Measurements from ENCODE around the gene UGT3A2.
A peak's percentile ranks its signal among the peaks of the same experiment; 100 is the strongest.

UGT3A2 gene

DNA sequence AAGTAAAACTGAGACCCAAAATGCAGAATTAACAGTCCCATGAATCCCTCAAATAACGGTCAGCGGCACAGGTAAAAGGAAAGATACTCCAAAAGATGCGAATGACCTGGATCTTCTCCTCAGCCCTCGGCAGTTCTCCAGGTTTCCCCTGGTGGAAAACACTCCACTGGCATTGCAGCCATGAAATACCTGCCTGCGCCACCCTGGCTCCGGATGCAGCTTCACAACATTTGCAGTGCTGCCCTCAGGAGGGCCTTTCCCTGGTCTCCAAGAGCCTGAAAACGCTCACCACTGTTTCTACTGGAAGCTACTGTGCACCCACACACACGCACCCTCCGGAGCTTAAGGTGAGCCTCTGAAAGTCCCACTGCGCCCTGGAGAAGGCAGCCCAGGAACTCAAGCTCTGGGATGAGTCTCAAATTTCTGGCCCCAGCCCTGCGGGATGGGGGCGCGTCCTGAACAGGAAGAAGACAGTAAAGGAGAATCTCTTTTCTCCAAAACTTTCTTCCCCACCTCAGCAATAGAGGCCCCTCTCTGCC, 612 bp downstream of the UGT3A2 start:
- Histone ChIP-seq H3K36me3 (ENCODE audit: control insufficient read depth in 2 of 2, insufficient read depth in 1 of 2, low read length in 2 of 2) (no peaks in the 10 kb centered on the region), H3K4me1 (ENCODE audit: control insufficient read depth, insufficient read depth, low read length) (no peaks in the 10 kb centered on the region), H3K27ac (ENCODE audit: extremely low read depth, low read depth, low read length) (no peak overlapping the region), H3K9me3 (ENCODE audit: control insufficient read depth, insufficient read depth, low read depth, low read length) (no peaks in the 10 kb centered on the region), H3K4me3 (ENCODE audit: low read depth, low read length) (peak overlapping the region; percentile 47)
- CTCF ChIA-PET, result interaction anchor here (2.1 kb wide), 1 partner anchor 13 kb away, joined by 21 read pairs; no protein-coding TSS in a partner anchor
- TF ChIP-seq IKZF3 (tag by site-specific recombination; IDR thresholded peaks at IDR 0.05) (peak; percentile 30; the same call in 1 of the 2 replicates), ZNF223 (tag by site-specific recombination; IDR thresholded peaks at IDR 0.05) (peak; percentile 93), ZNF561 (tag by site-specific recombination; IDR thresholded peaks at IDR 0.05; ENCODE audit: borderline replicate concordance) (0 out of 2 replicates have a peak, but pooled peaks have one; percentile 74), ZBTB48 (tag by site-specific recombination; IDR thresholded peaks at IDR 0.05) (no peak), ZFP69B (tag by site-specific recombination; IDR thresholded peaks at IDR 0.05) (no peak), ZNF660 (tag by site-specific recombination; IDR thresholded peaks at IDR 0.05) (no peak)
- TF ChIP-seq, protein P1, sequence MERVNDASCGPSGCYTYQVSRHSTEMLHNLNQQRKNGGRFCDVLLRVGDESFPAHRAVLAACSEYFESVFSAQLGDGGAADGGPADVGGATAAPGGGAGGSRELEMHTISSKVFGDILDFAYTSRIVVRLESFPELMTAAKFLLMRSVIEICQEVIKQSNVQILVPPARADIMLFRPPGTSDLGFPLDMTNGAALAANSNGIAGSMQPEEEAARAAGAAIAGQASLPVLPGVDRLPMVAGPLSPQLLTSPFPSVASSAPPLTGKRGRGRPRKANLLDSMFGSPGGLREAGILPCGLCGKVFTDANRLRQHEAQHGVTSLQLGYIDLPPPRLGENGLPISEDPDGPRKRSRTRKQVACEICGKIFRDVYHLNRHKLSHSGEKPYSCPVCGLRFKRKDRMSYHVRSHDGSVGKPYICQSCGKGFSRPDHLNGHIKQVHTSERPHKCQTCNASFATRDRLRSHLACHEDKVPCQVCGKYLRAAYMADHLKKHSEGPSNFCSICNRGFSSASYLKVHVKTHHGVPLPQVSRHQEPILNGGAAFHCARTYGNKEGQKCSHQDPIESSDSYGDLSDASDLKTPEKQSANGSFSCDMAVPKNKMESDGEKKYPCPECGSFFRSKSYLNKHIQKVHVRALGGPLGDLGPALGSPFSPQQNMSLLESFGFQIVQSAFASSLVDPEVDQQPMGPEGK (tag by site-specific recombination; IDR thresholded peaks at IDR 0.05), result no peak
- TF ChIP-seq, protein P2, sequence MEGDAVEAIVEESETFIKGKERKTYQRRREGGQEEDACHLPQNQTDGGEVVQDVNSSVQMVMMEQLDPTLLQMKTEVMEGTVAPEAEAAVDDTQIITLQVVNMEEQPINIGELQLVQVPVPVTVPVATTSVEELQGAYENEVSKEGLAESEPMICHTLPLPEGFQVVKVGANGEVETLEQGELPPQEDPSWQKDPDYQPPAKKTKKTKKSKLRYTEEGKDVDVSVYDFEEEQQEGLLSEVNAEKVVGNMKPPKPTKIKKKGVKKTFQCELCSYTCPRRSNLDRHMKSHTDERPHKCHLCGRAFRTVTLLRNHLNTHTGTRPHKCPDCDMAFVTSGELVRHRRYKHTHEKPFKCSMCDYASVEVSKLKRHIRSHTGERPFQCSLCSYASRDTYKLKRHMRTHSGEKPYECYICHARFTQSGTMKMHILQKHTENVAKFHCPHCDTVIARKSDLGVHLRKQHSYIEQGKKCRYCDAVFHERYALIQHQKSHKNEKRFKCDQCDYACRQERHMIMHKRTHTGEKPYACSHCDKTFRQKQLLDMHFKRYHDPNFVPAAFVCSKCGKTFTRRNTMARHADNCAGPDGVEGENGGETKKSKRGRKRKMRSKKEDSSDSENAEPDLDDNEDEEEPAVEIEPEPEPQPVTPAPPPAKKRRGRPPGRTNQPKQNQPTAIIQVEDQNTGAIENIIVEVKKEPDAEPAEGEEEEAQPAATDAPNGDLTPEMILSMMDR (tag by site-specific recombination; IDR thresholded peaks at IDR 0.05), result no peak
- TF ChIP-seq, protein P3, sequence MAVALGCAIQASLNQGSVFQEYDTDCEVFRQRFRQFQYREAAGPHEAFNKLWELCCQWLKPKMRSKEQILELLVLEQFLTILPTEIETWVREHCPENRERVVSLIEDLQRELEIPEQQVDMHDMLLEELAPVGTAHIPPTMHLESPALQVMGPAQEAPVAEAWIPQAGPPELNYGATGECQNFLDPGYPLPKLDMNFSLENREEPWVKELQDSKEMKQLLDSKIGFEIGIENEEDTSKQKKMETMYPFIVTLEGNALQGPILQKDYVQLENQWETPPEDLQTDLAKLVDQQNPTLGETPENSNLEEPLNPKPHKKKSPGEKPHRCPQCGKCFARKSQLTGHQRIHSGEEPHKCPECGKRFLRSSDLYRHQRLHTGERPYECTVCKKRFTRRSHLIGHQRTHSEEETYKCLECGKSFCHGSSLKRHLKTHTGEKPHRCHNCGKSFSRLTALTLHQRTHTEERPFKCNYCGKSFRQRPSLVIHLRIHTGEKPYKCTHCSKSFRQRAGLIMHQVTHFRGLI (tag by site-specific recombination; IDR thresholded peaks at IDR 0.05), result no peak
- POLR2A ChIA-PET, result interaction anchor here (1.0 to 1.2 kb wide), 2 partner anchors 87 to 141 kb away, joined by 3 read pairs; no protein-coding TSS in a partner anchor

DNA sequence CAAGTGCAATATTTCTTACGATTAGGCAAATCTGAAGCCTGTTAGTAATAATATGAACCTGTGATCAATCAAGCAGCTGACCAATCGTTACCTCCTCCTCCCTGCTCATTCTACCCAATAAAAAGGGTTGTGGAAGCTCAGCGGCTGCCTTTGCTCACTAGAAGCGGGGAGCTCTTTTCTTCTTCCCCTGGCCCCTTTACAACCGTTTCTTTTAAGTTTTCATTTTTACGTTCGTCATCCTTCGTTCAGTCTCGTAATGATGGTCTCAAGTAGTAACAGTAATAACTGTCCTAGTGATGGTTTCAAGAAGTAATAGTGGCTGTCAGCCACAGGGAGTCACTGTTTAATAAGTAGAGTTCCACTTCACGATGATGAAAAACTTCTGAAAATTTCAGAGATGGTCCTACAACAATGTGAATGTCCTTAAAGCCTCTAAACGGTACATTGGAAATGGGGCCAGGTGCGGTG, 6.2 kb downstream of the UGT3A2 start:
- Histone ChIP-seq H3K27ac (ENCODE audit: extremely low read depth, low read depth, low read length) (no peak overlapping the region), H3K9me3 (ENCODE audit: control insufficient read depth, insufficient read depth, low read depth, low read length) (no peaks in the 10 kb centered on the region), H3K4me1 (ENCODE audit: control insufficient read depth, insufficient read depth, low read length) (no peaks in the 10 kb centered on the region), H3K36me3 (ENCODE audit: control insufficient read depth in 2 of 2, insufficient read depth in 1 of 2, low read length in 2 of 2) (no peaks in the 10 kb centered on the region), H3K4me3 (ENCODE audit: low read depth, low read length) (no peak overlapping the region)
- CTCF ChIA-PET, result interaction anchor here (0.6 to 2.8 kb wide), 14 partner anchors 15 to 1482 kb away, joined by 3 to 13 read pairs (median 3); partner anchors contain the start of gene NADK2
- POLR2A ChIA-PET, result no interaction called here
- TF ChIP-seq, protein P4, sequence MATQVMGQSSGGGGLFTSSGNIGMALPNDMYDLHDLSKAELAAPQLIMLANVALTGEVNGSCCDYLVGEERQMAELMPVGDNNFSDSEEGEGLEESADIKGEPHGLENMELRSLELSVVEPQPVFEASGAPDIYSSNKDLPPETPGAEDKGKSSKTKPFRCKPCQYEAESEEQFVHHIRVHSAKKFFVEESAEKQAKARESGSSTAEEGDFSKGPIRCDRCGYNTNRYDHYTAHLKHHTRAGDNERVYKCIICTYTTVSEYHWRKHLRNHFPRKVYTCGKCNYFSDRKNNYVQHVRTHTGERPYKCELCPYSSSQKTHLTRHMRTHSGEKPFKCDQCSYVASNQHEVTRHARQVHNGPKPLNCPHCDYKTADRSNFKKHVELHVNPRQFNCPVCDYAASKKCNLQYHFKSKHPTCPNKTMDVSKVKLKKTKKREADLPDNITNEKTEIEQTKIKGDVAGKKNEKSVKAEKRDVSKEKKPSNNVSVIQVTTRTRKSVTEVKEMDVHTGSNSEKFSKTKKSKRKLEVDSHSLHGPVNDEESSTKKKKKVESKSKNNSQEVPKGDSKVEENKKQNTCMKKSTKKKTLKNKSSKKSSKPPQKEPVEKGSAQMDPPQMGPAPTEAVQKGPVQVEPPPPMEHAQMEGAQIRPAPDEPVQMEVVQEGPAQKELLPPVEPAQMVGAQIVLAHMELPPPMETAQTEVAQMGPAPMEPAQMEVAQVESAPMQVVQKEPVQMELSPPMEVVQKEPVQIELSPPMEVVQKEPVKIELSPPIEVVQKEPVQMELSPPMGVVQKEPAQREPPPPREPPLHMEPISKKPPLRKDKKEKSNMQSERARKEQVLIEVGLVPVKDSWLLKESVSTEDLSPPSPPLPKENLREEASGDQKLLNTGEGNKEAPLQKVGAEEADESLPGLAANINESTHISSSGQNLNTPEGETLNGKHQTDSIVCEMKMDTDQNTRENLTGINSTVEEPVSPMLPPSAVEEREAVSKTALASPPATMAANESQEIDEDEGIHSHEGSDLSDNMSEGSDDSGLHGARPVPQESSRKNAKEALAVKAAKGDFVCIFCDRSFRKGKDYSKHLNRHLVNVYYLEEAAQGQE (tag by site-specific recombination; IDR thresholded peaks at IDR 0.05), result no peak
- TF ChIP-seq, protein P5, sequence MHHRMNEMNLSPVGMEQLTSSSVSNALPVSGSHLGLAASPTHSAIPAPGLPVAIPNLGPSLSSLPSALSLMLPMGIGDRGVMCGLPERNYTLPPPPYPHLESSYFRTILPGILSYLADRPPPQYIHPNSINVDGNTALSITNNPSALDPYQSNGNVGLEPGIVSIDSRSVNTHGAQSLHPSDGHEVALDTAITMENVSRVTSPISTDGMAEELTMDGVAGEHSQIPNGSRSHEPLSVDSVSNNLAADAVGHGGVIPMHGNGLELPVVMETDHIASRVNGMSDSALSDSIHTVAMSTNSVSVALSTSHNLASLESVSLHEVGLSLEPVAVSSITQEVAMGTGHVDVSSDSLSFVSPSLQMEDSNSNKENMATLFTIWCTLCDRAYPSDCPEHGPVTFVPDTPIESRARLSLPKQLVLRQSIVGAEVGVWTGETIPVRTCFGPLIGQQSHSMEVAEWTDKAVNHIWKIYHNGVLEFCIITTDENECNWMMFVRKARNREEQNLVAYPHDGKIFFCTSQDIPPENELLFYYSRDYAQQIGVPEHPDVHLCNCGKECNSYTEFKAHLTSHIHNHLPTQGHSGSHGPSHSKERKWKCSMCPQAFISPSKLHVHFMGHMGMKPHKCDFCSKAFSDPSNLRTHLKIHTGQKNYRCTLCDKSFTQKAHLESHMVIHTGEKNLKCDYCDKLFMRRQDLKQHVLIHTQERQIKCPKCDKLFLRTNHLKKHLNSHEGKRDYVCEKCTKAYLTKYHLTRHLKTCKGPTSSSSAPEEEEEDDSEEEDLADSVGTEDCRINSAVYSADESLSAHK (tag by site-specific recombination; IDR thresholded peaks at IDR 0.05), result 0 out of 2 replicates have a peak, but pooled peaks have one; percentile 57
- TF ChIP-seq ZNF747 (tag by site-specific recombination; IDR thresholded peaks at IDR 0.05) (no peak), ZNF394 (tag by site-specific recombination; IDR thresholded peaks at IDR 0.05; ENCODE audit: borderline replicate concordance) (no peak), ZNF19 (tag by site-specific recombination; IDR thresholded peaks at IDR 0.05; ENCODE audit: low read depth) (no peak), ZNF157 (tag by site-specific recombination; IDR thresholded peaks at IDR 0.05) (no peak), GLI4 (tag by site-specific recombination; IDR thresholded peaks at IDR 0.05) (no peak), ZNF654 (tag by site-specific recombination; IDR thresholded peaks at IDR 0.05; ENCODE audit: low read depth) (peak; percentile 74), TCF7L2 (IDR thresholded peaks at IDR 0.05; ENCODE audit: borderline replicate concordance, low read depth, low read length) (no peak)
- TF ChIP-seq, protein P6, sequence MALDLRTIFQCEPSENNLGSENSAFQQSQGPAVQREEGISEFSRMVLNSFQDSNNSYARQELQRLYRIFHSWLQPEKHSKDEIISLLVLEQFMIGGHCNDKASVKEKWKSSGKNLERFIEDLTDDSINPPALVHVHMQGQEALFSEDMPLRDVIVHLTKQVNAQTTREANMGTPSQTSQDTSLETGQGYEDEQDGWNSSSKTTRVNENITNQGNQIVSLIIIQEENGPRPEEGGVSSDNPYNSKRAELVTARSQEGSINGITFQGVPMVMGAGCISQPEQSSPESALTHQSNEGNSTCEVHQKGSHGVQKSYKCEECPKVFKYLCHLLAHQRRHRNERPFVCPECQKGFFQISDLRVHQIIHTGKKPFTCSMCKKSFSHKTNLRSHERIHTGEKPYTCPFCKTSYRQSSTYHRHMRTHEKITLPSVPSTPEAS (tag by site-specific recombination; IDR thresholded peaks at IDR 0.05), result no peak

All from HEK293 (cell line).